Nucleus accumbens (tissue), 56 donors: ENCODE results near the gene PCDH9.
"Not testable (repeated sequence)": the region's sequence is repeated elsewhere in the genome, so short reads cannot be mapped to it uniquely, and the experiment has no call there.

Source experiments
- DNase-seq, 56 donors: peaks; one replicate each; lab custom pipeline; 2025; lab: John Stamatoyannopoulos, UW

PCDH9 gene

GRCh38 chr13:66639044-66639443 is 591.1 kb downstream of the PCDH9 start:
- DNase-seq, result no peak

- no peak for DNase-seq
These were observed 594.6 kb downstream of the PCDH9 start for GRCh38 chr13:66635526-66635925.

- no peak for DNase-seq
These were observed 595.8 kb downstream of the PCDH9 start for GRCh38 chr13:66634384-66634783.

- no peak for DNase-seq
These were observed 602.6 kb downstream of the PCDH9 start for GRCh38 chr13:66627512-66627911.

- DNase-seq, result no peak
These were observed 605.8 kb downstream of the PCDH9 start for GRCh38 chr13:66624302-66624701.

GRCh38 chr13:66623129-66623820 is 606.9 kb downstream of the PCDH9 start:
- DNase-seq, result no peak

- DNase-seq, result not testable (repeated sequence)
These were observed 608.2 kb downstream of the PCDH9 start for GRCh38 chr13:66621906-66622447.

GRCh38 chr13:66618702-66619101 is 611.4 kb downstream of the PCDH9 start:
- no peak for DNase-seq

- no peak for DNase-seq
These were observed 612.4 kb downstream of the PCDH9 start for GRCh38 chr13:66617786-66618185.

- no peak for DNase-seq
These were observed 617.2 kb downstream of the PCDH9 start for GRCh38 chr13:66612983-66613382.

- no peak for DNase-seq
These were observed 643.6 kb downstream of the PCDH9 start for GRCh38 chr13:66586489-66586888.

GRCh38 chr13:66585669-66586203 is 644.4 kb downstream of the PCDH9 start:
- DNase-seq, result no peak

- DNase-seq, result no peak
These were observed 648.5 kb downstream of the PCDH9 start for GRCh38 chr13:66581675-66582074.

GRCh38 chr13:66578305-66578704 is 651.8 kb downstream of the PCDH9 start:
- DNase-seq, result no peak

GRCh38 chr13:66577358-66577757 is 652.8 kb downstream of the PCDH9 start:
- DNase-seq, result no peak

- no peak for DNase-seq
These were observed 653.8 kb downstream of the PCDH9 start for GRCh38 chr13:66576381-66576780.

GRCh38 chr13:66574606-66575005 is 655.5 kb downstream of the PCDH9 start:
- no peak for DNase-seq

- no peak for DNase-seq
These were observed 662.1 kb downstream of the PCDH9 start for GRCh38 chr13:66567899-66568612.

- no peak for DNase-seq
These were observed 664.9 kb downstream of the PCDH9 start for GRCh38 chr13:66565279-66565678.

- DNase-seq, result no peak
These were observed 667.1 kb downstream of the PCDH9 start for GRCh38 chr13:66563076-66563475.

- DNase-seq, result no peak
These were observed 668.1 kb downstream of the PCDH9 start for GRCh38 chr13:66562054-66562453.

GRCh38 chr13:66560991-66561390 is 669.1 kb downstream of the PCDH9 start:
- DNase-seq, result no peak
